ENCODE data around the gene CLMN. TPM values are rescaled to one million over a fixed set of nuclear protein-coding genes. Genes with fewer than 3 reads are reported as not detected.

Gene CLMN
- total and polyA plus RNA-seq, 9 of the 15 experiments (the other 6 are each of a cell fraction or from before 2014, with no cell fraction given): 0.01 to 0.18 (median 0.07) TPM; not detected in 4

DNA sequence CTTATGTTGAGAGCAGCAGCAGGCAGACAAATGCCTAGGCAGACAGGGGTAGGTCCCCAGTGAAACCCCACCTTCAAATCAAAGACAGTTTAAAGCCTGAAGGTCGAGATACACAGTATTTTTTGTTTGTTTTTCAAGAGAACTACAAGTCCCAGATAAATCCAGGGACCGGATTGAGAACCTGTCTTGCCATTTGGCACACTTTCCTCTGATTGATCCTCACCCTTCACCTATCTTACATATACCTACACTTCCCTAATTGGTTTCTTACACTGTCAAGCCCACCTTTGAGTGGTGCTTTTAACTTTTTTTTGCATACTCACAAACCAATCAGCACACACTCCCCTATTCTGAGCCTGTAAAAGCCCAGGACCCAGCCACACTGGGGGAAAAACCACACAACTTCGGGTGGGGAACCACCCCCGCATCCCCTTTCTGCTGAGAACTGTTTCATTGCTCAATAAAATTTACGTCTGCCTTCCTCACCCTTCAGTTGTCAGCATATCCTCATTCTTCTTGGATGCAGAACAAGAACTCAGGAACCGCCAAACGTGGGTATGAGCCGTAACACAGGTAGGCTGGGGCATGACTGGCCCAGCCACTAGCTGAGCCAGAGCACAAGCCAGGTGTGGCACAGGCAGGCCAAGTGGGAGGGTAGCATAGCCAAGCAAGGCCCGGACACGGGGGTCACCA lies 173.5 kb downstream of the CLMN start:
- in situ Hi-C loops (cut with MboI) (no loop called here), intact Hi-C loops (cut with micrococcal nuclease) (no loop called here)
- WGBS (ENCODE audit: insufficient coverage, low coverage, missing lambda C conversion rate): 55% methylated on average over 8 of the region's 10 CpGs
- DNase-seq (ENCODE audit: extremely low read depth in 1 of 4, low spot score in 3 of 4): no peak
- no peak overlapping the region for H2AFZ ChIP-seq (ENCODE audit: low read depth, low read length)
- peaks cover 17% of the 10 kb centered on the region for H3K79me2 ChIP-seq (ENCODE audit: control insufficient read depth, insufficient read depth, low read length)
- no peak overlapping the region for H3K4me2 ChIP-seq (ENCODE audit: insufficient read depth, low read length)
- ATAC-seq: no peak
- H3K27ac ChIP-seq (ENCODE audit: extremely low read depth, low read depth, low read length): no peak overlapping the region
- ChIA-PET CTCF (ENCODE audit: low intra/inter-chr PET ratio) (no interaction called here), POLR2A (no interaction called here)
- H3K9me1 ChIP-seq (ENCODE audit: control insufficient read depth, insufficient read depth, low read length): no peaks in the 10 kb centered on the region
- no peaks in the 10 kb centered on the region for H4K20me1 ChIP-seq (replicated peaks; ENCODE audit: control insufficient read depth, insufficient read depth, low read length)
- no peaks in the 10 kb centered on the region; the same call in 1 of the 2 replicates for H3K9me3 ChIP-seq (replicated peaks; ENCODE audit: control insufficient read depth, insufficient read depth, low read depth, low read length)
- H3K9ac ChIP-seq (ENCODE audit: insufficient read depth in 1 of 2, low read depth in 2 of 2, low read length in 2 of 2): no peak overlapping the region
- H3K4me3 ChIP-seq: no peak overlapping the region
- TF ChIP-seq PPARD (CRISPR knock-in tag; IDR thresholded peaks at IDR 0.05): no peak
- TF ChIP-seq RBM39 (optimal IDR thresholded peaks at IDR 0.05; ENCODE audit: low read depth, low read length): no peak
- TF ChIP-seq, protein P1, sequence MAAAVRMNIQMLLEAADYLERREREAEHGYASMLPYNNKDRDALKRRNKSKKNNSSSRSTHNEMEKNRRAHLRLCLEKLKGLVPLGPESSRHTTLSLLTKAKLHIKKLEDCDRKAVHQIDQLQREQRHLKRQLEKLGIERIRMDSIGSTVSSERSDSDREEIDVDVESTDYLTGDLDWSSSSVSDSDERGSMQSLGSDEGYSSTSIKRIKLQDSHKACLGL (CRISPR knock-in tag; IDR thresholded peaks at IDR 0.05; ENCODE audit: borderline replicate concordance, poor library complexity, severe bottlenecking): no peak
- TF ChIP-seq BHLHE40 (IDR thresholded peaks at IDR 0.05; ENCODE audit: low read length): no peak
- no peak for TF ChIP-seq RBM22 (IDR thresholded peaks at IDR 0.05; ENCODE audit: low read depth, low read length, poor library complexity, severe bottlenecking)
- TF ChIP-seq, protein P2, sequence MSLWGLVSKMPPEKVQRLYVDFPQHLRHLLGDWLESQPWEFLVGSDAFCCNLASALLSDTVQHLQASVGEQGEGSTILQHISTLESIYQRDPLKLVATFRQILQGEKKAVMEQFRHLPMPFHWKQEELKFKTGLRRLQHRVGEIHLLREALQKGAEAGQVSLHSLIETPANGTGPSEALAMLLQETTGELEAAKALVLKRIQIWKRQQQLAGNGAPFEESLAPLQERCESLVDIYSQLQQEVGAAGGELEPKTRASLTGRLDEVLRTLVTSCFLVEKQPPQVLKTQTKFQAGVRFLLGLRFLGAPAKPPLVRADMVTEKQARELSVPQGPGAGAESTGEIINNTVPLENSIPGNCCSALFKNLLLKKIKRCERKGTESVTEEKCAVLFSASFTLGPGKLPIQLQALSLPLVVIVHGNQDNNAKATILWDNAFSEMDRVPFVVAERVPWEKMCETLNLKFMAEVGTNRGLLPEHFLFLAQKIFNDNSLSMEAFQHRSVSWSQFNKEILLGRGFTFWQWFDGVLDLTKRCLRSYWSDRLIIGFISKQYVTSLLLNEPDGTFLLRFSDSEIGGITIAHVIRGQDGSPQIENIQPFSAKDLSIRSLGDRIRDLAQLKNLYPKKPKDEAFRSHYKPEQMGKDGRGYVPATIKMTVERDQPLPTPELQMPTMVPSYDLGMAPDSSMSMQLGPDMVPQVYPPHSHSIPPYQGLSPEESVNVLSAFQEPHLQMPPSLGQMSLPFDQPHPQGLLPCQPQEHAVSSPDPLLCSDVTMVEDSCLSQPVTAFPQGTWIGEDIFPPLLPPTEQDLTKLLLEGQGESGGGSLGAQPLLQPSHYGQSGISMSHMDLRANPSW (CRISPR knock-in tag; IDR thresholded peaks at IDR 0.05): no peak
- TF ChIP-seq, protein P3, sequence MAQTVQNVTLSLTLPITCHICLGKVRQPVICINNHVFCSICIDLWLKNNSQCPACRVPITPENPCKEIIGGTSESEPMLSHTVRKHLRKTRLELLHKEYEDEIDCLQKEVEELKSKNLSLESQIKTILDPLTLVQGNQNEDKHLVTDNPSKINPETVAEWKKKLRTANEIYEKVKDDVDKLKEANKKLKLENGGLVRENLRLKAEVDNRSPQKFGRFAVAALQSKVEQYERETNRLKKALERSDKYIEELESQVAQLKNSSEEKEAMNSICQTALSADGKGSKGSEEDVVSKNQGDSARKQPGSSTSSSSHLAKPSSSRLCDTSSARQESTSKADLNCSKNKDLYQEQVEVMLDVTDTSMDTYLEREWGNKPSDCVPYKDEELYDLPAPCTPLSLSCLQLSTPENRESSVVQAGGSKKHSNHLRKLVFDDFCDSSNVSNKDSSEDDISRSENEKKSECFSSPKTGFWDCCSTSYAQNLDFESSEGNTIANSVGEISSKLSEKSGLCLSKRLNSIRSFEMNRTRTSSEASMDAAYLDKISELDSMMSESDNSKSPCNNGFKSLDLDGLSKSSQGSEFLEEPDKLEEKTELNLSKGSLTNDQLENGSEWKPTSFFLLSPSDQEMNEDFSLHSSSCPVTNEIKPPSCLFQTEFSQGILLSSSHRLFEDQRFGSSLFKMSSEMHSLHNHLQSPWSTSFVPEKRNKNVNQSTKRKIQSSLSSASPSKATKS (CRISPR knock-in tag; IDR thresholded peaks at IDR 0.05): no peak
- TF ChIP-seq, protein P4, sequence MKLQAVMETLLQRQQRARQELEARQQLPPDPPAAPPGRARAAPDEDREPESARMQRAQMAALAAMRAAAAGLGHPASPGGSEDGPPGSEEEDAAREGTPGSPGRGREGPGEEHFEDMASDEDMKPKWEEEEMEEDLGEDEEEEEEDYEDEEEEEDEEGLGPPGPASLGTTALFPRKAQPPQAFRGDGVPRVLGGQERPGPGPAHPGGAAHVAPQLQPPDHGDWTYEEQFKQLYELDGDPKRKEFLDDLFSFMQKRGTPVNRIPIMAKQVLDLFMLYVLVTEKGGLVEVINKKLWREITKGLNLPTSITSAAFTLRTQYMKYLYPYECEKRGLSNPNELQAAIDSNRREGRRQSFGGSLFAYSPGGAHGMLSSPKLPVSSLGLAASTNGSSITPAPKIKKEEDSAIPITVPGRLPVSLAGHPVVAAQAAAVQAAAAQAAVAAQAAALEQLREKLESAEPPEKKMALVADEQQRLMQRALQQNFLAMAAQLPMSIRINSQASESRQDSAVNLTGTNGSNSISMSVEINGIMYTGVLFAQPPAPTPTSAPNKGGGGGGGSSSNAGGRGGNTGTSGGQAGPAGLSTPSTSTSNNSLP (IDR thresholded peaks at IDR 0.05; ENCODE audit: borderline replicate concordance, low read depth, low read length): no peak
- no peak for TF ChIP-seq NFIC (IDR thresholded peaks at IDR 0.05)
- TF ChIP-seq KLF6 (CRISPR knock-in tag; IDR thresholded peaks at IDR 0.05; ENCODE audit: borderline replicate concordance): no peak
- no peak for TF ChIP-seq BDP1 (IDR thresholded peaks at IDR 0.05; ENCODE audit: insufficient read depth, insufficient read length)
- TF ChIP-seq, protein P5, sequence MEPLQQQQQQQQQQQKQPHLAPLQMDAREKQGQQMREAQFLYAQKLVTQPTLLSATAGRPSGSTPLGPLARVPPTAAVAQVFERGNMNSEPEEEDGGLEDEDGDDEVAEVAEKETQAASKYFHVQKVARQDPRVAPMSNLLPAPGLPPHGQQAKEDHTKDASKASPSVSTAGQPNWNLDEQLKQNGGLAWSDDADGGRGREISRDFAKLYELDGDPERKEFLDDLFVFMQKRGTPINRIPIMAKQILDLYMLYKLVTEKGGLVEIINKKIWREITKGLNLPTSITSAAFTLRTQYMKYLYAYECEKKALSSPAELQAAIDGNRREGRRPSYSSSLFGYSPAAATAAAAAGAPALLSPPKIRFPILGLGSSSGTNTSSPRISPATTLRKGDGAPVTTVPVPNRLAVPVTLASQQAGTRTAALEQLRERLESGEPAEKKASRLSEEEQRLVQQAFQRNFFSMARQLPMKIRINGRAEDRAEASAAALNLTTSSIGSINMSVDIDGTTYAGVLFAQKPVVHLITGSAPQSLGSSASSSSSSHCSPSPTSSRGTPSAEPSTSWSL (CRISPR knock-in tag; IDR thresholded peaks at IDR 0.05; ENCODE audit: borderline replicate concordance): no peak
- H3K4me1 ChIP-seq (replicated peaks in 1 of 2; ENCODE audit: control insufficient read depth in 2 of 2, insufficient read depth in 2 of 2, low read length in 2 of 2): no peaks in the 10 kb centered on the region; a peak in 1 of 5 replicates
- FAIRE-seq: no peak
- no peaks in the 10 kb centered on the region for H3K27me3 ChIP-seq (ENCODE audit: control insufficient read depth in 2 of 2, insufficient read depth in 2 of 2, low read length in 2 of 2)
- BruUV-seq (replicated peaks): no TSS peak
- H3K36me3 ChIP-seq (ENCODE audit: control insufficient read depth, insufficient read depth, low read length): no peaks in the 10 kb centered on the region

Data from K562 (cell line).